GM12878 (cell line): ENCODE measurements around the gene AKT1. TPM values are rescaled to one million over a fixed set of nuclear protein-coding genes. Genes with fewer than 3 reads are reported as not detected.

ENCODE experiments used
- ATAC-seq: fragments of 200-7000 bp; cut with Tn5 transposase; 3 replicates; pipeline ENCODE4 v1.9.1; 2020; ENCODE audit warnings: mild to moderate bottlenecking, moderate library complexity
- BruUV-seq: library from RNA; stranded (reverse); fragments of 400-500 nt; replicated peaks from 2 replicates; lab custom pipeline; 2021; lab: Mats Ljungman, UMichigan
- CTCF ChIA-PET: fragments of 300-600 bp; sonication (Branson Sonifier 250); formaldehyde crosslinking; extraction: SDS; loops from one replicate; lab custom pipeline; 2021; ENCODE audit warnings: inconsistent platforms; lab: Yijun Ruan, JAX
- POLR2A ChIA-PET: fragments of 350-600 bp; formaldehyde crosslinking; extraction: SDS; loops from one replicate; lab custom pipeline; 2021; ENCODE audit warnings: inconsistent platforms; lab: Charles Lee
- RAD21 ChIA-PET: fragments of 300-600 bp; sonication (Branson Sonifier 250); formaldehyde crosslinking; loops from one replicate; lab custom pipeline; 2023; ENCODE audit warnings: antibody characterized with exemption; ENCODE audit not compliant: unreplicated experiment; lab: Charles Lee
- SMC1A ChIA-PET: fragments of 300-600 bp; sonication (Branson Sonifier 250); formaldehyde crosslinking; loops from one replicate; lab custom pipeline; 2023; ENCODE audit not compliant: unreplicated experiment, uncharacterized antibody; lab: Charles Lee
- DNase-seq: peaks from one replicate; pipeline ENCODE4 v3.0.0-alpha.2; 2011; ENCODE audit warnings: low read depth, low spot score
- FAIRE-seq: peaks from 3 replicates; lab custom pipeline; 2011; peaks lifted over from hg19 to GRCh38; lab: Jason Lieb, UNC
- H2AFZ ChIP-seq: 2 replicates; pipeline ENCODE4 v1.6.0; 2011; ENCODE audit warnings: low read depth, low read length, control low read depth; ENCODE audit not compliant: control insufficient read depth
- H3K27ac ChIP-seq: 2 replicates; pipeline ENCODE4 v1.5.1; 2011; ENCODE audit warnings: control low read depth; ENCODE audit not compliant: control insufficient read depth, insufficient read depth
- H3K27me3 ChIP-seq, 2 experiments: replicated peaks in 1 of 2; 2 replicates each; pipeline versions ENCODE4 v1.6.0 to v1.6.1; 2011; ENCODE audit warnings: low read length in 1 of 2; ENCODE audit not compliant: control insufficient read depth in 2 of 2, insufficient read depth in 2 of 2
- H3K36me3 ChIP-seq, 2 experiments: 2 replicates each; pipeline ENCODE4 v1.5.1; 2011; ENCODE audit warnings: low read length in 1 of 2; ENCODE audit not compliant: control insufficient read depth in 2 of 2, insufficient read depth in 2 of 2
- H3K4me1 ChIP-seq: 2 replicates; pipeline ENCODE4 v1.6.1; 2011; ENCODE audit warnings: mild to moderate bottlenecking, low read length, moderate library complexity, mixed read lengths; ENCODE audit not compliant: control insufficient read depth, insufficient read depth
- H3K4me2 ChIP-seq: 2 replicates; pipeline ENCODE4 v1.6.0; 2011; ENCODE audit warnings: control low read depth; ENCODE audit not compliant: control insufficient read depth, insufficient read depth
- H3K4me3 ChIP-seq: fragments of 200-600 bp; sonication (generic); 2 replicates; pipeline ENCODE4 v1.5.1; 2016
- H3K79me2 ChIP-seq: 2 replicates; pipeline ENCODE4 v1.6.0; 2011; ENCODE audit warnings: low read length; ENCODE audit not compliant: control insufficient read depth, insufficient read depth
- H3K9ac ChIP-seq: 2 replicates; pipeline ENCODE4 v1.8.0; 2011; ENCODE audit warnings: low read length, control low read depth, mixed read lengths; ENCODE audit not compliant: control insufficient read depth, insufficient read depth
- H3K9me3 ChIP-seq: replicated peaks from 3 replicates; pipeline ENCODE4 v1.5.1; 2011; ENCODE audit warnings: mild to moderate bottlenecking, low read length; ENCODE audit not compliant: control insufficient read depth, insufficient read depth
- H4K20me1 ChIP-seq: 2 replicates; pipeline ENCODE4 v1.6.0; 2011; ENCODE audit not compliant: control insufficient read depth, insufficient read depth
- ASH2L ChIP-seq: fragments of 300-600, 200-600 bp; sonication (generic); IDR thresholded peaks from 2 replicates; pipeline ENCODE4 v1.6.1; 2017; ENCODE audit warnings: low read depth, mild to moderate bottlenecking, borderline replicate concordance
- CEBPZ ChIP-seq: fragments of 150-350 bp; IDR thresholded peaks from 2 replicates; pipeline ENCODE4 v1.6.1; 2016; ENCODE audit warnings: low read depth, low read length
- CHD1 ChIP-seq: IDR thresholded peaks from 2 replicates; pipeline ENCODE4 v1.6.1; 2012; ENCODE audit warnings: low read depth, low read length, improper control_type of control experiment
- CUX1 ChIP-seq: IDR thresholded peaks from 2 replicates; pipeline ENCODE4 v1.6.1; 2012; ENCODE audit warnings: improper control_type of control experiment, low read depth, low read length; ENCODE audit not compliant: insufficient replicate concordance
- FOXK2 ChIP-seq: fragments of 450-650 bp; IDR thresholded peaks from 2 replicates; pipeline ENCODE4 v1.6.1; 2017; ENCODE audit warnings: mild to moderate bottlenecking, moderate library complexity
- HSF1 ChIP-seq: fragments of 150-350 bp; IDR thresholded peaks from 2 replicates; pipeline ENCODE4 v1.6.1; 2014; ENCODE audit warnings: mild to moderate bottlenecking, low read depth, low read length
- PAX8 ChIP-seq: fragments of 450-650 bp; IDR thresholded peaks from 2 replicates; pipeline ENCODE4 v1.6.1; 2017; ENCODE audit warnings: mild to moderate bottlenecking, moderate library complexity
- POLR2AphosphoS5 ChIP-seq: IDR thresholded peaks from 2 replicates; pipeline ENCODE4 v1.6.1; 2011; ENCODE audit warnings: mild to moderate bottlenecking, low read length, inconsistent platforms
- RBBP5 ChIP-seq: fragments of 200-600 bp; sonication (generic); conservative IDR thresholded peaks from 2 replicates; pipeline ENCODE4 v1.6.1; 2016
- SMARCA5 ChIP-seq: fragments of 450-650 bp; IDR thresholded peaks from 2 replicates; pipeline ENCODE4 v1.6.1; 2017; ENCODE audit warnings: mild to moderate bottlenecking
- WGBS: methylation state at CpG from one replicate; pipeline ENCODE4 v1.1.6; 2016; ENCODE audit warnings: low lambda C conversion rate; ENCODE audit not compliant: insufficient replicate concordance, insufficient coverage; ENCODE audit errors: missing lambda C conversion rate; 5-methylcytosine and 5-hydroxymethylcytosine counted together
- in situ Hi-C: fragments of 300-500 bp; cut with MboI; formaldehyde crosslinking; loops from 9 replicates; pipeline ENCODE4 v1.14.3; 2018; ENCODE audit warnings: mixed read lengths
- intact Hi-C: fragments of 100-400 bp; cut with micrococcal nuclease; formaldehyde crosslinking; loops from one replicate; pipeline ENCODE4 v1.14.2; 2022; ENCODE audit not compliant: unreplicated experiment
- polyA plus RNA-seq, 11 experiments: library from polyadenylated mRNA; depleted of rRNA in 4 of 11; unstranded in 6 of 11; stranded (reverse) in 5 of 11; fragments of >200 nt; fragmentation: Nextera tagmentation in 4 of 11; fragmentation: Illumina TruSeq in 1 of 11; extraction: Ambion mirVana in 4 of 11; extraction: Trizol in 1 of 11; gene quantifications; 1 replicate in 1 of 11; 2 replicates in 10 of 11; pipeline versions ENCODE4 v1.2.1 to v1.2.3, GENCODE V29; 2011 to 2016; ENCODE audit warnings: inconsistent platforms in 2 of 11, missing spikeins in 2 of 11, low read depth in 1 of 11
- total RNA-seq, 4 experiments: library from RNA; depleted of rRNA in 3 of 4; stranded (reverse); fragments of >200 nt in 3 of 4; fragmentation: Illumina TruSeq in 1 of 4; extraction: Trizol in 1 of 4; gene quantifications; 2 replicates each; pipeline versions ENCODE4 v1.2.1 to v1.2.3, GENCODE V29; 2013 to 2021
- TF ChIP-seq, protein P1 (sequence below): IDR thresholded peaks from 2 replicates; pipeline ENCODE4 v1.6.1; 2012; ENCODE audit warnings: low read depth, low read length, improper control_type of control experiment

Gene AKT1
- total and polyA plus RNA-seq, 10 of the 15 experiments (the other 5 are each of a cell fraction or from before 2014, with no cell fraction given), result 0.63 to 110 (median 58.9) TPM

- Histone ChIP-seq H3K4me1 (no peaks in the 10 kb centered on the region), H3K79me2 (no peaks in the 10 kb centered on the region), H2AFZ (no peak overlapping the region), H3K4me2 (no peak overlapping the region), H3K9ac (no peak overlapping the region), H3K9me3 (no peaks in the 10 kb centered on the region), H4K20me1 (no peaks in the 10 kb centered on the region), H3K27me3 (no peaks in the 10 kb centered on the region; a peak in 1 of 4 replicates), H3K27ac (no peak overlapping the region), H3K4me3 (no peak overlapping the region), H3K36me3 (no peaks in the 10 kb centered on the region)
- no peak for ATAC-seq
- in situ Hi-C loops (no loop called here), intact Hi-C loops (no loop called here)
- RAD21 ChIA-PET, result no interaction called here
- FAIRE-seq, result no peak
- no TSS peak for BruUV-seq
- POLR2A ChIA-PET, result interaction anchor here (0.7 kb wide), 1 partner anchor 61 kb away, joined by 3 read pairs; no protein-coding TSS in a partner anchor
- CTCF ChIA-PET, result no interaction called here
- no peak for DNase-seq
- 44% methylated on average over 5 of the region's 5 CpGs for WGBS
- SMC1A ChIA-PET, result interaction anchor here (0.6 kb wide), 1 partner anchor 9 kb away, joined by 3 read pairs; no protein-coding TSS in a partner anchor
- TF ChIP-seq SMARCA5, result no peak
- no peak for TF ChIP-seq CUX1
- TF ChIP-seq PAX8, result no peak
- no peak for TF ChIP-seq POLR2AphosphoS5
- no peak for TF ChIP-seq CEBPZ
- TF ChIP-seq, protein P1, sequence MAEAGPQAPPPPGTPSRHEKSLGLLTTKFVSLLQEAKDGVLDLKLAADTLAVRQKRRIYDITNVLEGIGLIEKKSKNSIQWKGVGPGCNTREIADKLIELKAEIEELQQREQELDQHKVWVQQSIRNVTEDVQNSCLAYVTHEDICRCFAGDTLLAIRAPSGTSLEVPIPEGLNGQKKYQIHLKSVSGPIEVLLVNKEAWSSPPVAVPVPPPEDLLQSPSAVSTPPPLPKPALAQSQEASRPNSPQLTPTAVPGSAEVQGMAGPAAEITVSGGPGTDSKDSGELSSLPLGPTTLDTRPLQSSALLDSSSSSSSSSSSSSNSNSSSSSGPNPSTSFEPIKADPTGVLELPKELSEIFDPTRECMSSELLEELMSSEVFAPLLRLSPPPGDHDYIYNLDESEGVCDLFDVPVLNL, result no peak
- no peak for TF ChIP-seq RBBP5
- no peak for TF ChIP-seq CHD1
- TF ChIP-seq HSF1, result no peak
- TF ChIP-seq FOXK2, result no peak
- TF ChIP-seq ASH2L, result no peak
These were observed 65.1 kb downstream of the AKT1 start for GRCh38 chr14:104730487-104730886.
